HG03064 (cell line): Measurements from ENCODE around the gene RPS19BP1.
A peak's percentile ranks its signal among the peaks of the same experiment; 100 is the strongest.
"Not testable (repeated sequence)": the region's sequence is repeated elsewhere in the genome, so short reads cannot be mapped to it uniquely, and the experiment has no call there.

Experiments used
- ATAC-seq: cut with Tn5 transposase; IDR thresholded peaks from one replicate; pipeline ENCODE4 v1.9.1; 2021; ENCODE audit warnings: low read depth; ENCODE audit not compliant: unreplicated experiment

RPS19BP1 gene

GRCh38 chr22:39514373-39514973 is 18.1 kb downstream of the RPS19BP1 start:
- no peak for ATAC-seq

- ATAC-seq: no peak
Measured at GRCh38 chr22:39513791-39514190, 18.8 kb downstream of the RPS19BP1 start.

- no peak for ATAC-seq
Measured at GRCh38 chr22:39512026-39512425, 20.5 kb downstream of the RPS19BP1 start.

GRCh38 chr22:39511226-39511625 is 21.3 kb downstream of the RPS19BP1 start:
- no peak for ATAC-seq

- no peak for ATAC-seq
Measured at GRCh38 chr22:39510529-39511149, 21.9 kb downstream of the RPS19BP1 start.

GRCh38 chr22:39508393-39508792 is 24.2 kb downstream of the RPS19BP1 start:
- ATAC-seq: no peak

- ATAC-seq: not testable (repeated sequence)
Measured at GRCh38 chr22:39507021-39507420, 25.5 kb downstream of the RPS19BP1 start.

GRCh38 chr22:39504071-39504470 is 28.5 kb downstream of the RPS19BP1 start:
- ATAC-seq: no peak

- no peak for ATAC-seq
Measured at GRCh38 chr22:39503630-39504029, 28.9 kb downstream of the RPS19BP1 start.

- ATAC-seq: no peak
Measured at GRCh38 chr22:39502789-39503409, 29.6 kb downstream of the RPS19BP1 start.

GRCh38 chr22:39502109-39502788 is 30.3 kb downstream of the RPS19BP1 start, which contains the start of gene MIEF1:
MIEF1 (plus strand) TSS chr22:39502290; CDS start chr22:39511295, 9,005 bp downstream.
- peak; percentile 77 for ATAC-seq

GRCh38 chr22:39501644-39502108 is 30.9 kb downstream of the RPS19BP1 start:
- no peak for ATAC-seq

GRCh38 chr22:39500101-39500500 is 32.4 kb downstream of the RPS19BP1 start:
- no peak for ATAC-seq

GRCh38 chr22:39498802-39499201 is 33.7 kb downstream of the RPS19BP1 start:
- no peak for ATAC-seq

GRCh38 chr22:39498368-39498767 is 34.2 kb downstream of the RPS19BP1 start:
- ATAC-seq: no peak

- ATAC-seq: no peak
Measured at GRCh38 chr22:39497429-39497828, 35.1 kb downstream of the RPS19BP1 start.

GRCh38 chr22:39496131-39496838 is 36.3 kb downstream of the RPS19BP1 start:
- ATAC-seq: no peak

- no peak for ATAC-seq
Measured at GRCh38 chr22:39494471-39495120, 38.0 kb downstream of the RPS19BP1 start.

- no peak for ATAC-seq
Measured at GRCh38 chr22:39493759-39494158, 38.8 kb downstream of the RPS19BP1 start.

GRCh38 chr22:39492186-39492585 is 40.4 kb downstream of the RPS19BP1 start:
- ATAC-seq: no peak
